ENCODE results near the gene KBTBD3.

The KBTBD3 gene

GRCh38 chr11:106077609-106078455 is 685 bp upstream of the KBTBD3 start, which contains the start of gene AASDHPPT:
AASDHPPT (plus strand) TSS chr11:106077662; CDS start chr11:106077711, 49 bp downstream.
- H3K4me3 ChIP-seq (ENCODE audit: low read depth, low read length): peak within 1 kb of the TSS; percentile 97
- no peak for TF ChIP-seq CTCF (IDR thresholded peaks at IDR 0.05; ENCODE audit: low read depth, low read length)

- TF ChIP-seq CTCF (IDR thresholded peaks at IDR 0.05; ENCODE audit: low read depth, low read length): no peak
- peak overlapping the region; percentile 97 for H3K4me3 ChIP-seq (ENCODE audit: low read depth, low read length)
These were observed 802 bp downstream of the KBTBD3 start for GRCh38 chr11:106076171-106076918.

DNA sequence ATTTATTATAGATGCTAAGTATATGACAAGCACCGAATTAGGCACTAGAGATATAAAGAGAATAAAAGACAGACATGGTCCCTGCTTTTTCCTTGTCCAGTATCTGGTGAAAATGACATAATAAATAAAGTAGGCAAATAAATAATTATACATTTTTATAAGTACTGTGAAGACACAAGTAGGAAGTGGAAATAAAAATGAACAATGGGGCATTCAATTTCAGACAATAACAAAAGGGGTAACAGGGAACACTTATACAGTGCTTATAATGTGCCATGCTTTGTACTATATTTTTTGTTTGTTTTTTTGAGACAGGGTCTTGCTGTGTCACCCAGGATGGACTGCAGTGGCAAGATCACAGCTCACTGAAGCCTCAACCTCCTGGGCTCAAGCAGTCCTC is 4.3 kb downstream of the KBTBD3 start:
- no peak for TF ChIP-seq CTCF (IDR thresholded peaks at IDR 0.05; ENCODE audit: low read depth, low read length)
- no peak overlapping the region for H3K4me3 ChIP-seq (ENCODE audit: low read depth, low read length)

- H3K4me3 ChIP-seq (ENCODE audit: low read depth, low read length): no peak overlapping the region
- no peak for TF ChIP-seq CTCF (IDR thresholded peaks at IDR 0.05; ENCODE audit: low read depth, low read length)
These were observed 6.5 kb downstream of the KBTBD3 start for GRCh38 chr11:106070606-106071005.

DNA sequence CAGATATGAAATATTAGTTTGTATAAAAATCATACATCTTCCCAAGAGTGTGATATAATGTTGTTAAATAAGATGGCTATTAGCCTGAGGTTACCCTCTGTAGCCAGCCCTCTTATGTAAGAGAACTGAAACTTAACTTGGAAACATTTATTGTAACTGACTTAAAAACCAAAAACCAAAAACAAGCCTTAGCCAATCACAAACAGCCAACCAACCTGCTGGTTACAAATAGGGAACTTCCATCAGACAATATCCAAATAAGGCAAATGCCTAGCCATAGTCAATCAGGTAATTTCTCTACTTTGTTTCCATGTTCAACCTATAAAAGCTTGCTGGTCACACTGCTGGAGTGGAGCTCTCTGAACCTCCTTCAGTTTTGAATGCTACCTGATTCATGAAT is 14.1 kb downstream of the KBTBD3 start:
- TF ChIP-seq CTCF (IDR thresholded peaks at IDR 0.05; ENCODE audit: low read depth, low read length): no peak
- H3K4me3 ChIP-seq (ENCODE audit: low read depth, low read length): no peak overlapping the region

GRCh38 chr11:106061954-106062949 is 14.9 kb downstream of the KBTBD3 start:
- no peak for TF ChIP-seq CTCF (IDR thresholded peaks at IDR 0.05; ENCODE audit: low read depth, low read length)

More at GRCh38 chr11:106061954-106062949, 14.9 kb downstream of the KBTBD3 start:
- H3K4me3 ChIP-seq (ENCODE audit: low read depth, low read length): no peak overlapping the region

Measured in WI38 (cell line).